H1 (cell line): ENCODE results near the gene CIROP. TPM values are rescaled to one million over a fixed set of nuclear protein-coding genes. Genes with fewer than 3 reads are reported as not detected.

Experiments
- CTCF ChIA-PET: fragments of 300-600 bp; sonication (Branson Sonifier 250); formaldehyde crosslinking; loops from one replicate; lab custom pipeline; 2021; ENCODE audit not compliant: partially characterized antibody; lab: Charles Lee
- POLR2A ChIA-PET: fragments of 300-600 bp; sonication (Branson Sonifier 250); formaldehyde crosslinking; loops from one replicate; lab custom pipeline; 2021; ENCODE audit warnings: inconsistent platforms; ENCODE audit not compliant: partially characterized antibody; lab: Charles Lee
- DNase-seq, 2 experiments: peaks; one replicate each; pipeline versions ENCODE4 v3.0.0 to v3.0.0-alpha.2; 2010 to 2022; ENCODE audit warnings: low spot score in 2 of 2, low read depth in 1 of 2, mixed read lengths in 1 of 2
- FAIRE-seq: peaks from 2 replicates; lab custom pipeline; 2011; peaks lifted over from hg19 to GRCh38; lab: Jason Lieb, UNC
- H2AFZ ChIP-seq: 2 replicates; pipeline ENCODE4 v1.8.1; 2012; ENCODE audit warnings: low read length, inconsistent platforms
- H2AK5ac ChIP-seq: 2 replicates; pipeline ENCODE4 v1.6.1; 2013; ENCODE audit warnings: low read depth, low read length
- H2BK120ac ChIP-seq: replicated peaks from 2 replicates; pipeline ENCODE3; 2013; ENCODE audit warnings: low read depth, low read length, inconsistent platforms
- H2BK12ac ChIP-seq: 2 replicates; pipeline ENCODE4 v1.6.1; 2013; ENCODE audit warnings: low read depth, low read length
- H2BK15ac ChIP-seq: 2 replicates; pipeline ENCODE4 v1.6.1; 2013; ENCODE audit warnings: low read length
- H2BK20ac ChIP-seq: 2 replicates; pipeline ENCODE4 v1.6.1; 2013; ENCODE audit warnings: low read length
- H2BK5ac ChIP-seq: 2 replicates; pipeline ENCODE4 v1.6.1; 2013; ENCODE audit warnings: low read depth, low read length
- H3K14ac ChIP-seq: 2 replicates; pipeline ENCODE4 v1.6.1; 2013; ENCODE audit warnings: inconsistent platforms; ENCODE audit not compliant: insufficient read length
- H3K18ac ChIP-seq: 2 replicates; pipeline ENCODE4 v1.6.1; 2013; ENCODE audit warnings: low read length; ENCODE audit errors: extremely low read depth
- H3K23ac ChIP-seq: 2 replicates; pipeline ENCODE4 v1.6.1; 2013; ENCODE audit warnings: inconsistent platforms; ENCODE audit not compliant: insufficient read length
- H3K23me2 ChIP-seq: 2 replicates; pipeline ENCODE4 v1.6.1; 2013; ENCODE audit warnings: low read depth, low read length
- H3K27ac ChIP-seq: 2 replicates; pipeline ENCODE4 v1.6.1; 2011; ENCODE audit warnings: low read depth, low read length, inconsistent platforms
- H3K27me3 ChIP-seq, 4 experiments: replicated peaks in 1 of 4; 1 replicate in 1 of 4; 2 replicates in 3 of 4; pipeline versions ENCODE4 v1.6.1 to v1.8.1; 2011 to 2013; ENCODE audit warnings: low read length in 3 of 4, mild to moderate bottlenecking in 3 of 4, inconsistent platforms in 2 of 4, mixed read lengths in 2 of 4, moderate library complexity in 1 of 4; ENCODE audit not compliant: control insufficient read depth in 3 of 4, insufficient read depth in 3 of 4; ENCODE audit errors: extremely low read depth in 1 of 4
- H3K36me3 ChIP-seq, 4 experiments: 2 replicates each; pipeline versions ENCODE4 v1.6.1 to v1.8.1; 2011 to 2013; ENCODE audit warnings: mild to moderate bottlenecking in 4 of 4, low read length in 3 of 4, moderate library complexity in 2 of 4, control low read depth in 1 of 4, inconsistent platforms in 1 of 4; ENCODE audit not compliant: insufficient read depth in 4 of 4, control insufficient read depth in 2 of 4
- H3K4ac ChIP-seq: replicated peaks from 2 replicates; pipeline ENCODE3; 2013; ENCODE audit warnings: low read length, low read depth, mixed read lengths, inconsistent platforms; ENCODE audit not compliant: insufficient read length
- H3K4me1 ChIP-seq, 4 experiments: replicated peaks in 1 of 4; 1 replicate in 1 of 4; 2 replicates in 3 of 4; pipeline versions ENCODE4 v1.6.1 to v1.8.1; 2011 to 2013; ENCODE audit warnings: low read length in 3 of 4, inconsistent platforms in 2 of 4, mixed read lengths in 1 of 4; ENCODE audit not compliant: insufficient read depth in 4 of 4, control insufficient read depth in 3 of 4
- H3K4me2 ChIP-seq, 2 experiments: 2 replicates each; pipeline versions ENCODE4 v1.6.1 to v1.8.1; 2011 to 2013; ENCODE audit warnings: low read depth in 2 of 2, low read length in 2 of 2, control low read depth in 1 of 2, inconsistent platforms in 1 of 2, mild to moderate bottlenecking in 1 of 2; ENCODE audit not compliant: insufficient read depth in 1 of 2
- H3K4me3 ChIP-seq, 4 experiments: fragments of 200-600, 300-600 bp in 1 of 4; sonication (generic), shearing (Covaris generic), sonication (Bioruptor Twin) in 1 of 4; 2 replicates each; pipeline versions ENCODE4 v1.5.1 to v1.8.1; 2011 to 2016; ENCODE audit warnings: low read length in 4 of 4, low read depth in 3 of 4, control low read depth in 2 of 4, inconsistent platforms in 2 of 4, mild to moderate bottlenecking in 2 of 4, mixed read lengths in 1 of 4, moderate library complexity in 1 of 4; ENCODE audit not compliant: insufficient read depth in 2 of 4; ENCODE audit errors: extremely low read depth in 1 of 4
- H3K56ac ChIP-seq: replicated peaks from 2 replicates; pipeline ENCODE3; 2013; ENCODE audit warnings: low read depth, mild to moderate bottlenecking, mixed read lengths, low read length, inconsistent platforms; ENCODE audit not compliant: insufficient read length
- H3K79me1 ChIP-seq: 2 replicates; pipeline ENCODE4 v1.6.1; 2013; ENCODE audit warnings: low read depth, low read length, control low read depth
- H3K79me2 ChIP-seq, 2 experiments: 2 replicates each; pipeline versions ENCODE4 v1.6.1 to v1.8.1; 2012 to 2013; ENCODE audit warnings: low read length in 2 of 2, mild to moderate bottlenecking in 2 of 2, inconsistent platforms in 1 of 2; ENCODE audit not compliant: insufficient read depth in 2 of 2, control insufficient read depth in 1 of 2
- H3K9ac ChIP-seq, 4 experiments: replicated peaks in 1 of 4; 1 replicate in 1 of 4; 2 replicates in 3 of 4; pipeline versions ENCODE4 v1.6.1 to v1.8.1; 2011 to 2013; ENCODE audit warnings: low read depth in 3 of 4, low read length in 3 of 4, control low read depth in 2 of 4, mild to moderate bottlenecking in 2 of 4, moderate library complexity in 2 of 4, inconsistent platforms in 1 of 4; ENCODE audit errors: extremely low read depth in 1 of 4
- H3K9me3 ChIP-seq, 2 experiments: 2 replicates each; pipeline versions ENCODE4 v1.6.1 to v1.8.1; 2012 to 2013; ENCODE audit warnings: mild to moderate bottlenecking in 2 of 2, moderate library complexity in 2 of 2, control low read depth in 1 of 2, inconsistent platforms in 1 of 2, low read depth in 1 of 2, low read length in 1 of 2, mixed read lengths in 1 of 2; ENCODE audit not compliant: insufficient read depth in 2 of 2
- H4K20me1 ChIP-seq, 2 experiments: replicated peaks in 1 of 2; 2 replicates each; pipeline versions ENCODE3 to v1.8.1; 2011 to 2013; ENCODE audit warnings: inconsistent platforms in 2 of 2, low read length in 2 of 2, mild to moderate bottlenecking in 1 of 2; ENCODE audit not compliant: insufficient read depth in 2 of 2, control insufficient read depth in 1 of 2
- H4K5ac ChIP-seq: 2 replicates; pipeline ENCODE4 v1.6.1; 2013; ENCODE audit warnings: low read length, low read depth, mixed read lengths, inconsistent platforms; ENCODE audit not compliant: insufficient read length
- H4K8ac ChIP-seq: 2 replicates; pipeline ENCODE4 v1.8.0; 2013; ENCODE audit warnings: mild to moderate bottlenecking, moderate library complexity, low read length, inconsistent platforms; ENCODE audit not compliant: insufficient read depth; ENCODE audit errors: extremely low read depth
- H4K91ac ChIP-seq: replicated peaks from 2 replicates; pipeline ENCODE3; 2013; ENCODE audit warnings: low read length, mixed read lengths, inconsistent platforms; ENCODE audit not compliant: insufficient read length
- ASH2L ChIP-seq: fragments of 200-600, 300-600 bp; sonication (generic); IDR thresholded peaks from one replicate; pipeline ENCODE4 v1.7.1; 2017; ENCODE audit warnings: low read length
- CEBPB ChIP-seq: IDR thresholded peaks from 2 replicates; pipeline ENCODE4 v1.6.1; 2012; ENCODE audit warnings: low read depth, low read length
- CTBP2 ChIP-seq: IDR thresholded peaks from 2 replicates; pipeline ENCODE4 v1.7.0; 2011; ENCODE audit warnings: borderline replicate concordance, mild to moderate bottlenecking, moderate library complexity, mixed read lengths, low read length; ENCODE audit not compliant: insufficient read depth, insufficient read length
- CTCF ChIP-seq, 3 experiments: IDR thresholded peaks; 1 replicate in 2 of 3; 2 replicates in 1 of 3; pipeline versions ENCODE4 v1.5.1 to v1.6.1; 2011; ENCODE audit warnings: low read length in 3 of 3, mild to moderate bottlenecking in 3 of 3, inconsistent platforms in 2 of 3, low read depth in 1 of 3, moderate library complexity in 1 of 3; ENCODE audit not compliant: insufficient read depth in 1 of 3; ENCODE audit errors: control extremely low read depth in 1 of 3
- EZH2 ChIP-seq: fragments of 200-600 bp; sonication (generic); IDR thresholded peaks from 2 replicates; pipeline ENCODE4 v1.7.1; 2012; ENCODE audit warnings: low read depth, mild to moderate bottlenecking, moderate library complexity, low read length, inconsistent platforms; ENCODE audit not compliant: severe bottlenecking
- KDM1A ChIP-seq: fragments of 200-600, 300-600 bp; sonication (generic); IDR thresholded peaks from 2 replicates; pipeline ENCODE4 v1.7.1; 2016; ENCODE audit warnings: mild to moderate bottlenecking, low read length, borderline replicate concordance
- MAFK ChIP-seq: IDR thresholded peaks from 2 replicates; pipeline ENCODE4 v1.6.1; 2012; ENCODE audit warnings: low read depth, mild to moderate bottlenecking, improper control_type of control experiment, low read length
- POLR2AphosphoS5 ChIP-seq: IDR thresholded peaks from 2 replicates; pipeline ENCODE4 v1.6.1; 2011; ENCODE audit warnings: low read depth, low read length
- RAD21 ChIP-seq, 2 experiments: IDR thresholded peaks in 1 of 2; conservative IDR thresholded peaks in 1 of 2; 2 replicates each; pipeline ENCODE4 v1.6.1; 2011; ENCODE audit warnings: low read depth in 2 of 2, low read length in 2 of 2, improper control_type of control experiment in 1 of 2, inconsistent platforms in 1 of 2, mild to moderate bottlenecking in 1 of 2, moderate library complexity in 1 of 2
- SP2 ChIP-seq: IDR thresholded peaks from 2 replicates; pipeline ENCODE4 v1.6.1; 2012; ENCODE audit warnings: mild to moderate bottlenecking, low read length, inconsistent platforms
- SUZ12 ChIP-seq: fragments of 200-600 bp; sonication (generic); IDR thresholded peaks from 2 replicates; pipeline ENCODE4 v1.6.1; 2012; ENCODE audit warnings: mild to moderate bottlenecking, inconsistent platforms, low read length, moderate library complexity, mixed read lengths
- WGBS, 2 experiments: shearing (Covaris generic) in 1 of 2; methylation state at CpG; one replicate each; pipeline versions ENCODE4 v1.1.6 to v1.1.7; 2013 to 2015; ENCODE audit warnings: low lambda C conversion rate in 2 of 2, mixed read lengths in 2 of 2, inconsistent platforms in 1 of 2, low coverage in 1 of 2, missing lambda C conversion rate in 1 of 2; ENCODE audit not compliant: insufficient replicate concordance in 2 of 2, insufficient coverage in 1 of 2, insufficient read length in 1 of 2; ENCODE audit errors: extremely low coverage in 1 of 2, missing lambda C conversion rate in 1 of 2; 5-methylcytosine and 5-hydroxymethylcytosine counted together
- polyA plus RNA-seq, 7 experiments: library from polyadenylated mRNA; depleted of rRNA in 3 of 7; stranded (reverse) in 5 of 7; unstranded in 2 of 7; fragments of >200 nt in 5 of 7; fragments of 200-250 nt in 2 of 7; gene quantifications; 1 replicate in 5 of 7; 2 replicates in 1 of 7; 4 replicates in 1 of 7; pipeline versions ENCODE4 v1.2.1 to v1.2.3, GENCODE V29; 2011 to 2013; ENCODE audit warnings: missing spikeins in 2 of 7, mixed read lengths in 2 of 7
- total RNA-seq: library from RNA; stranded (reverse); fragmentation: NEBNext Ultra II Directional; extraction: Animal tissue kit (Norgen Biotek cat#: 25700); gene quantifications from 2 replicates; pipeline ENCODE4 v1.2.1, GENCODE V29; 2021

CIROP gene
- total and polyA plus RNA-seq, 2 of the 8 experiments (the other 6 are each of a cell fraction or from before 2014, with no cell fraction given), result 0.06 TPM; not detected in 1

- H3K4me1 ChIP-seq, result peaks cover 0 to 14% (median 4%) of the 10 kb centered on the region in 4 experiments; a peak in 6 of 7 replicates
- no peak overlapping the region for H3K14ac ChIP-seq
- no peak overlapping the region for H3K4me2 ChIP-seq
- ChIA-PET POLR2A (no interaction called here), CTCF (interaction anchor here (0.7 to 2.4 kb wide), 3 partner anchors 10 to 67 kb away, joined by 3 to 7 read pairs (median 5); partner anchors contain the start of gene CIROP)
- no peak overlapping the region for H4K8ac ChIP-seq
- H2BK120ac ChIP-seq, result no peak overlapping the region
- no peaks in the 10 kb centered on the region for H4K20me1 ChIP-seq
- no peak overlapping the region for H3K18ac ChIP-seq
- H2BK20ac ChIP-seq, result no peak overlapping the region
- H3K79me2 ChIP-seq, result no peaks in the 10 kb centered on the region
- FAIRE-seq, result no peak
- H3K79me1 ChIP-seq, result no peaks in the 10 kb centered on the region
- no peaks in the 10 kb centered on the region; a peak in 1 of 4 replicates for H3K9me3 ChIP-seq
- H4K91ac ChIP-seq, result no peak overlapping the region
- no peak overlapping the region for H3K4me3 ChIP-seq
- no peak for DNase-seq
- peaks cover 0 to 3% (median 0%) of the 10 kb centered on the region in 4 experiments; a peak in 2 of 7 replicates for H3K27me3 ChIP-seq
- 73% methylated on average over 4 of the region's 4 CpGs; no CpG with 5 or more reads in 1 of the 2 experiments for WGBS, 2 experiments
- no peaks in the 10 kb centered on the region for H3K36me3 ChIP-seq
- H4K5ac ChIP-seq, result no peak overlapping the region
- no peak overlapping the region for H2BK15ac ChIP-seq
- no peak overlapping the region for H3K27ac ChIP-seq
- no peak overlapping the region for H3K56ac ChIP-seq
- no peak overlapping the region for H3K4ac ChIP-seq
- no peak overlapping the region for H2AK5ac ChIP-seq
- no peak overlapping the region for H2BK12ac ChIP-seq
- no peak overlapping the region for H2AFZ ChIP-seq
- no peak overlapping the region for H3K9ac ChIP-seq
- no peaks in the 10 kb centered on the region; the same call in 1 of the 2 replicates for H3K23me2 ChIP-seq
- H3K23ac ChIP-seq, result no peak overlapping the region
- H2BK5ac ChIP-seq, result no peak overlapping the region
- no peak for TF ChIP-seq EZH2
- TF ChIP-seq KDM1A, result no peak
- no peak for TF ChIP-seq RAD21 (IDR thresholded peaks at IDR 0.05 in 1 of 2, conservative IDR thresholded peaks at IDR 0.05 in 1 of 2; ENCODE audit: low read depth in 2 of 2, low read length in 2 of 2)
- no peak for TF ChIP-seq CEBPB
- TF ChIP-seq CTCF (IDR thresholded peaks at IDR 0.05; ENCODE audit: control extremely low read depth in 1 of 3, insufficient read depth in 1 of 3, low read depth in 1 of 3, low read length in 3 of 3), result no peak
- no peak for TF ChIP-seq POLR2AphosphoS5
- no peak for TF ChIP-seq SUZ12
- TF ChIP-seq MAFK, result no peak
- TF ChIP-seq ASH2L, result no peak
- no peak for TF ChIP-seq SP2
- TF ChIP-seq CTBP2, result no peak
Observed at GRCh38 chr14:23114669-23115038, 9.9 kb upstream of the CIROP start.
